ENCODE data around the gene STK31.
"Not testable (repeated sequence)": the region's sequence is repeated elsewhere in the genome, so short reads cannot be mapped to it uniquely, and the experiment has no call there.

STK31 gene

GRCh38 chr7:23717788-23718187 is 7.8 kb downstream of the STK31 start:
- no peak overlapping the region for H2AFZ ChIP-seq (ENCODE audit: low read depth, low read length)
- H2BK120ac ChIP-seq (ENCODE audit: low read depth, low read length), result no peak overlapping the region
- H2BK15ac ChIP-seq (ENCODE audit: low read depth, poor library complexity, severe bottlenecking), result no peak overlapping the region
- no peak overlapping the region for H3K18ac ChIP-seq (ENCODE audit: low read depth in 1 of 2, low read length in 2 of 2)
- H4K8ac ChIP-seq (ENCODE audit: low read length), result no peak overlapping the region
- H2AK5ac ChIP-seq (ENCODE audit: low read length, severe bottlenecking), result no peak overlapping the region
- no peak overlapping the region for H2BK5ac ChIP-seq (ENCODE audit: low read depth, low read length, poor library complexity, severe bottlenecking)
- H3K4ac ChIP-seq (ENCODE audit: low read depth in 1 of 2, low read length in 2 of 2), result no peak overlapping the region
- no peak overlapping the region for H3K4me3 ChIP-seq (ENCODE audit: insufficient read depth in 1 of 2, low read depth in 1 of 2, low read length in 2 of 2)
- H3K27me3 ChIP-seq (ENCODE audit: control insufficient read depth in 1 of 2, insufficient read depth in 1 of 2, low read length in 2 of 2), result no peaks in the 10 kb centered on the region
- H3K14ac ChIP-seq (ENCODE audit: low read length in 2 of 2), result no peak overlapping the region
- H3K27ac ChIP-seq (ENCODE audit: low read length, poor library complexity, severe bottlenecking), result no peak overlapping the region
- H3K4me2 ChIP-seq (ENCODE audit: low read length, poor library complexity, severe bottlenecking), result no peak overlapping the region
- no peak overlapping the region for H2BK12ac ChIP-seq (ENCODE audit: low read length in 2 of 2)
- H3K23ac ChIP-seq (ENCODE audit: low read length in 2 of 2), result no peak overlapping the region
- no peaks in the 10 kb centered on the region for H3K9me3 ChIP-seq (ENCODE audit: control insufficient read depth, low read length)
- no peaks in the 10 kb centered on the region for H3K79me1 ChIP-seq (replicated peaks; ENCODE audit: low read length, poor library complexity, severe bottlenecking)
- no peak for DNase-seq
- H3K9ac ChIP-seq (ENCODE audit: low read length), result no peak overlapping the region
- no peak overlapping the region for H4K91ac ChIP-seq (ENCODE audit: low read length)
- H3K36me3 ChIP-seq (ENCODE audit: control insufficient read depth in 1 of 2, insufficient read depth in 2 of 2, low read depth in 1 of 2, low read length in 2 of 2), result no peaks in the 10 kb centered on the region
- WGBS, result no CpG with 5 or more reads among the region's 1 CpG
- H3K4me1 ChIP-seq (ENCODE audit: control insufficient read depth, insufficient read depth, low read depth, low read length), result no peaks in the 10 kb centered on the region

DNA sequence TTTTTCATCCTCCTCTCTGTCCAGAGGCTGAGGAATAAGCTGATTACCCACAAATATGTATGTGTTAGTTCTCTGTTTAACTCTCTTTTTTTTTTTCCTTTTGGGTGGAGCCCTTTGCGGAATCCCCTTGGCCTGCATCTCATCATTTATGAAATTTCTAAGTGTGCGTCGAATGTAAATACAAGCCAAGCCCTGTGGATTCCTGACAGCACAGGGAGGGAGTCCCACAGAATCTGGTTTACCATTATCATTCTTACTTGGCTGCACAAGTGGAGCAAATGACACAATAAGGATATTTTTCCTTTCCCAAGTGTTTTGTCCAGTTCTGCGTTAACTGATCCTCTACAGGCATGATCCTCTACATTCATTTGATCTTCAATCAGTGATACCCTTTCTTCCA is 11.4 kb downstream of the STK31 start:
- H3K14ac ChIP-seq (ENCODE audit: low read length in 2 of 2), result no peak overlapping the region
- H3K4me2 ChIP-seq (ENCODE audit: low read length, poor library complexity, severe bottlenecking), result no peak overlapping the region
- H2BK5ac ChIP-seq (ENCODE audit: low read depth, low read length, poor library complexity, severe bottlenecking), result no peak overlapping the region
- no peaks in the 10 kb centered on the region for H3K4me1 ChIP-seq (ENCODE audit: control insufficient read depth, insufficient read depth, low read depth, low read length)
- H2BK15ac ChIP-seq (ENCODE audit: low read depth, poor library complexity, severe bottlenecking), result no peak overlapping the region
- no peak overlapping the region for H3K18ac ChIP-seq (ENCODE audit: low read depth in 1 of 2, low read length in 2 of 2)
- no peak overlapping the region for H4K91ac ChIP-seq (ENCODE audit: low read length)
- no peak overlapping the region for H2AFZ ChIP-seq (ENCODE audit: low read depth, low read length)
- DNase-seq, result peak; percentile 59
- no peaks in the 10 kb centered on the region for H3K36me3 ChIP-seq (ENCODE audit: control insufficient read depth in 1 of 2, insufficient read depth in 2 of 2, low read depth in 1 of 2, low read length in 2 of 2)
- H3K79me1 ChIP-seq (replicated peaks; ENCODE audit: low read length, poor library complexity, severe bottlenecking), result no peaks in the 10 kb centered on the region
- H2BK120ac ChIP-seq (ENCODE audit: low read depth, low read length), result no peak overlapping the region
- 58% methylated on average over 4 of the region's 4 CpGs for WGBS
- H3K27me3 ChIP-seq (ENCODE audit: control insufficient read depth in 1 of 2, insufficient read depth in 1 of 2, low read length in 2 of 2), result no peaks in the 10 kb centered on the region
- no peak overlapping the region for H3K4ac ChIP-seq (ENCODE audit: low read depth in 1 of 2, low read length in 2 of 2)
- H3K27ac ChIP-seq (ENCODE audit: low read length, poor library complexity, severe bottlenecking), result no peak overlapping the region
- H2AK5ac ChIP-seq (ENCODE audit: low read length, severe bottlenecking), result no peak overlapping the region
- no peak overlapping the region for H3K4me3 ChIP-seq (ENCODE audit: insufficient read depth in 1 of 2, low read depth in 1 of 2, low read length in 2 of 2)
- H4K8ac ChIP-seq (ENCODE audit: low read length), result no peak overlapping the region
- no peak overlapping the region for H3K23ac ChIP-seq (ENCODE audit: low read length in 2 of 2)
- H3K9ac ChIP-seq (ENCODE audit: low read length), result no peak overlapping the region
- no peaks in the 10 kb centered on the region for H3K9me3 ChIP-seq (ENCODE audit: control insufficient read depth, low read length)
- H2BK12ac ChIP-seq (ENCODE audit: low read length in 2 of 2), result no peak overlapping the region

GRCh38 chr7:23722587-23723216 is 12.7 kb downstream of the STK31 start:
- H3K27me3 ChIP-seq (ENCODE audit: control insufficient read depth in 1 of 2, insufficient read depth in 1 of 2, low read length in 2 of 2); H3K23ac ChIP-seq (ENCODE audit: low read length in 2 of 2); H3K4me3 ChIP-seq (ENCODE audit: insufficient read depth in 1 of 2, low read depth in 1 of 2, low read length in 2 of 2); H2BK12ac ChIP-seq (ENCODE audit: low read length in 2 of 2); H3K27ac ChIP-seq (ENCODE audit: low read length, poor library complexity, severe bottlenecking); H2BK15ac ChIP-seq (ENCODE audit: low read depth, poor library complexity, severe bottlenecking); H3K36me3 ChIP-seq (ENCODE audit: control insufficient read depth in 1 of 2, insufficient read depth in 2 of 2, low read depth in 1 of 2, low read length in 2 of 2); H2BK120ac ChIP-seq (ENCODE audit: low read depth, low read length); H4K8ac ChIP-seq (ENCODE audit: low read length); H3K18ac ChIP-seq (ENCODE audit: low read depth in 1 of 2, low read length in 2 of 2); H3K9ac ChIP-seq (ENCODE audit: low read length); H2AFZ ChIP-seq (ENCODE audit: low read depth, low read length); H2BK5ac ChIP-seq (ENCODE audit: low read depth, low read length, poor library complexity, severe bottlenecking); H4K91ac ChIP-seq (ENCODE audit: low read length); H2AK5ac ChIP-seq (ENCODE audit: low read length, severe bottlenecking); H3K9me3 ChIP-seq (ENCODE audit: control insufficient read depth, low read length); H3K4me1 ChIP-seq (ENCODE audit: control insufficient read depth, insufficient read depth, low read depth, low read length); H3K4me2 ChIP-seq (ENCODE audit: low read length, poor library complexity, severe bottlenecking); H3K14ac ChIP-seq (ENCODE audit: low read length in 2 of 2); H3K79me1 ChIP-seq (replicated peaks; ENCODE audit: low read length, poor library complexity, severe bottlenecking); DNase-seq; H3K4ac ChIP-seq (ENCODE audit: low read depth in 1 of 2, low read length in 2 of 2): not testable (repeated sequence)
- WGBS, result 85% methylated on average over 21 of the region's 21 CpGs

- 57% methylated on average over 3 of the region's 4 CpGs for WGBS
- DNase-seq, result not testable (repeated sequence)
Observed at GRCh38 chr7:23724113-23724512, 14.1 kb downstream of the STK31 start.

More at GRCh38 chr7:23724113-23724512, 14.1 kb downstream of the STK31 start:
- H2BK120ac ChIP-seq (ENCODE audit: low read depth, low read length); H2BK12ac ChIP-seq (ENCODE audit: low read length in 2 of 2); H3K79me1 ChIP-seq (replicated peaks; ENCODE audit: low read length, poor library complexity, severe bottlenecking); H3K4me1 ChIP-seq (ENCODE audit: control insufficient read depth, insufficient read depth, low read depth, low read length); H4K8ac ChIP-seq (ENCODE audit: low read length); H3K9me3 ChIP-seq (ENCODE audit: control insufficient read depth, low read length); H2AK5ac ChIP-seq (ENCODE audit: low read length, severe bottlenecking); H3K14ac ChIP-seq (ENCODE audit: low read length in 2 of 2); H3K18ac ChIP-seq (ENCODE audit: low read depth in 1 of 2, low read length in 2 of 2); H3K36me3 ChIP-seq (ENCODE audit: control insufficient read depth in 1 of 2, insufficient read depth in 2 of 2, low read depth in 1 of 2, low read length in 2 of 2); H4K91ac ChIP-seq (ENCODE audit: low read length); H3K9ac ChIP-seq (ENCODE audit: low read length); H2BK15ac ChIP-seq (ENCODE audit: low read depth, poor library complexity, severe bottlenecking); H2BK5ac ChIP-seq (ENCODE audit: low read depth, low read length, poor library complexity, severe bottlenecking); H3K4ac ChIP-seq (ENCODE audit: low read depth in 1 of 2, low read length in 2 of 2); H3K4me2 ChIP-seq (ENCODE audit: low read length, poor library complexity, severe bottlenecking); H3K27ac ChIP-seq (ENCODE audit: low read length, poor library complexity, severe bottlenecking); H3K27me3 ChIP-seq (ENCODE audit: control insufficient read depth in 1 of 2, insufficient read depth in 1 of 2, low read length in 2 of 2); H2AFZ ChIP-seq (ENCODE audit: low read depth, low read length); H3K23ac ChIP-seq (ENCODE audit: low read length in 2 of 2); H3K4me3 ChIP-seq (ENCODE audit: insufficient read depth in 1 of 2, low read depth in 1 of 2, low read length in 2 of 2): not testable (repeated sequence)
